UCSD-AML1 (cell line): ENCODE data around the gene DNAJA4.

Source experiments
- DNase-seq: peaks from one replicate; lab custom pipeline; 2025; ENCODE audit not compliant: unreplicated experiment; lab: John Stamatoyannopoulos, UW

DNAJA4 gene

GRCh38 chr15:78276064-78276943 lies 11.9 kb downstream of the DNAJA4 start:
- no peak for DNase-seq

DNA sequence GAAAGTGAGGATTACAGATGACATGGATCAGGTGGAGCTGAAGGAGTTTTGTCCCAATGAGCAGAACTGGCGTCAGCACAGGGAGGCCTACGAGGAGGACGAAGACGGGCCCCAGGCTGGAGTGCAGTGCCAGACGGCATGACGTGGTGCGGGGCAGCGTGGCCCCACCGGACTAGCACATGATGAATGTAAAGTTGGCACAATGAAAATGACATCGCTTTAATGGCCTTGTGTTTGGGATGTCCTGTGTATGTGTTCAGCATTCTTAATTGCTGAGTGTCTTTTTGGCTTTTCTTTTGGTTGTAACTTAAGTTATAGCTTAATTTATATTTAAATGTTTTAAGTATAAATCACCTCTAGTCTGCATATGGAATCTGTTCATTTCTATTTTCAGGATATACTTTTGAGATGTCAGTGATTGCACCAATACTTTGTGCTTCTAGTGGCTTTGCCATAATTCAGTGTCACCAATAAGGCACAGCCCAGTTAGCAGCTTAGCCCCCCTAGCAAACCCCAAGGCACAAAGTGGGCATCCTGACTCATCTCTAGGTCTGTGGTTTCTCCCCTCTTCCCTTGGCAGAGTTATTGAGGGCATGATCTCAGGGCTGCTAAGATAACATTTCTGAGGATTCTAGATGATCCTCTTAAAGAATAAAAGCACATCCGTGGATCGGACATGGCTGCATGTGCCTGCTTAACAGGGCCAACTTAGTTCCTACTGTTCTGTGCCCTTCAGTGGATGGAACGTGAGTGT lies 16.1 kb downstream of the DNAJA4 start:
- DNase-seq = no peak

- DNase-seq = no peak
Measured at GRCh38 chr15:78282324-78282723, 18.0 kb downstream of the DNAJA4 start.

GRCh38 chr15:78284758-78285157 lies 20.4 kb downstream of the DNAJA4 start:
- DNase-seq = no peak

GRCh38 chr15:78290222-78290621 lies 25.9 kb downstream of the DNAJA4 start:
- DNase-seq = no peak

- no peak for DNase-seq
Measured at GRCh38 chr15:78291052-78291451, 26.7 kb downstream of the DNAJA4 start.

GRCh38 chr15:78291698-78292097 lies 27.3 kb downstream of the DNAJA4 start:
- DNase-seq = no peak

DNA sequence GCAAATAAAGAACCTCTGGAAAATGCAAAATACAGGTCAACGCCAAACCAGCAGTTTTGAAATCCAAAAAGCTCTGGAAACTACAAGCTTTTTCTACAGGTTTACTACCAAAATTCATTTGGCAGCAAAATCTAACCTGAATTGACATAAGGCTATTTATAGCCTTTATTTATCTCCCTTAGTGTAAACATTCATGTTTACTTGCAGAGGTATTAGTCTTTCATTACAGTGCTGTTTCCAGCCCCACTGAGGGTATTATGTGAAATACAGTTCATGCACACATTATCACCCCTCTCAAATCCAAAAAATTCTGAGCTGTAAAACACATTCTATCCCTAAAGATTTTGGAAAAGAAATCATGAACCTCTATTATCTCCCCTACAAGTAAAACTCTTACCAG lies 27.9 kb downstream of the DNAJA4 start:
- DNase-seq = no peak

DNA sequence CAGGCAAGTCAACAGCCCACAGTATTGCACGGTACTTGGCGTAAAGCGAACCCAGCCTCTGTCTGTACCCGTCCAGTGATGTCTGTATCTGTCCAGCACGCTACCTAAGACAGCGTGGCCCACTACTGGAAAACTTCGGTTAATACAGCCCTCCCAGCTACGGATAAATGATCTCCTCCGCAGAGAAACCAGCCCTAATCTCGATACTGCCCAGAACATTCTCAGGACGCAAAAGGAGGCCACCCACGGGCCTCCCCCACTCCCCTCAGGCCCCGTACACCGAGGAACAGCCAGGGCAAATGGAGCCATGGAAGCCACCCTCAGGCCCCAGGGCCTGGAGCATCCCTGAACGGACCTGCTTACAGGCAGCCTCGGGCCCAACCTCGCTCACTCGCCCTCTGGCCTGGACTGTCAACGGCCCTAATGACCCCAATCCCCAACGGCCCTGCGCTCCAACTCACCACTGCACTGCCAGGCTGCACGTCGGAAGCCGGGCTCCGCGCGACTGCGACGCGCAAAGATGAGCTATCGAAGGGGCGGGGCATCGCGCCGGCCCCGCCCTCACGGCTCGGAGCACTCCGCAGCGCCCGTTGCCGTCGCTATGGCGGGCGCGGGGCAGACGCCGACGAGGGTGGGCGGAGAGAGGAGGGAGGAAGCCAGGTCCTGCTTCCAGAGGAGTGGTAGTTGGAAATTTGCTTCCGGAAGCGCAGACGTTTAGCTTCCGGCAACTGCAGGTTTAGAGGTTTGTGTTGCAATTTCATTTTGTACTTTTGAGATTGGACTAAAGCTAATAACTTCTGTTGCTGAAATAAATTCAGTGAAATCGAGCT lies 35.0 kb downstream of the DNAJA4 start, which contains the start of gene SKIC8:
TSS of gene SKIC8 (minus strand) at position 509 of the 830 bp plus-strand sequence. CDS start 3,923 bp downstream, outside the sequence.
- DNase-seq = peak; percentile 97

DNA sequence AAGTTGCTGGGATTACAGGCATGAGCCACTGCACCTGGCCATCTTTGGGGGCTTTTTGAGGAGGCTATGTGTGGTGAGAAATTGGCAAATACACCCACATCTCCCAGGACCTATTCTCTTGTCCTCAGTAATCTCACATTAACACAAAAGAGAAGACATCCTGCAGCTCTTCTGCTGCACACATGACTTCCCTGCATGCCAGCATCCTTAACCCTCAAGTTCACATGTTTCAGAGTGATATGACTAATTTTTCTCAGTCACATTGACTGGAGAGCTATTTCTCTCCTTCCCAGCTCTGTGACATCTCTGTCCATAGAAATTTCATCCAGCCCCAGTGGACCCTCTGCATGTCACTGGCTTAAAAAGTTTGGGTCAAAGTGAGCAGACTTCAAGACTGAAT lies 37.0 kb downstream of the DNAJA4 start:
- DNase-seq = no peak

DNA sequence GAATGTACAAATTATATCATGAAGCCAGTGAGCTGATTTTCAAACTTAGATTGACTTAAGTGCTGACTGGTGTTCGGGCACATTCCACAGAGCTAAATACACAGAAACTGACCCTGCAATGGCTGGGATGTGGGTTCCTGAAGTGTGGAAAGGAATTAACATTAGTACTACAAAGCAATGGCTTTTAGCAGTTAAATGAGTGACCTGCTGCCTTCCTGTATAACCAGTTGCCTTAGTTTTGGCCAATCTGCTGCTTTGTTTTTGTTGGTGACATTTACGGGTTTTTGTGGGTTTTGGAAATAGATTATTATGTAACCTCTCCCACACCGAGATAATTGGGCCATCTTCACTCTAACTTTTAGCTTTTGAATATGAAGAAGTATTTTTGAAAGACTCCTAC lies 37.5 kb downstream of the DNAJA4 start:
- DNase-seq = no peak

DNA sequence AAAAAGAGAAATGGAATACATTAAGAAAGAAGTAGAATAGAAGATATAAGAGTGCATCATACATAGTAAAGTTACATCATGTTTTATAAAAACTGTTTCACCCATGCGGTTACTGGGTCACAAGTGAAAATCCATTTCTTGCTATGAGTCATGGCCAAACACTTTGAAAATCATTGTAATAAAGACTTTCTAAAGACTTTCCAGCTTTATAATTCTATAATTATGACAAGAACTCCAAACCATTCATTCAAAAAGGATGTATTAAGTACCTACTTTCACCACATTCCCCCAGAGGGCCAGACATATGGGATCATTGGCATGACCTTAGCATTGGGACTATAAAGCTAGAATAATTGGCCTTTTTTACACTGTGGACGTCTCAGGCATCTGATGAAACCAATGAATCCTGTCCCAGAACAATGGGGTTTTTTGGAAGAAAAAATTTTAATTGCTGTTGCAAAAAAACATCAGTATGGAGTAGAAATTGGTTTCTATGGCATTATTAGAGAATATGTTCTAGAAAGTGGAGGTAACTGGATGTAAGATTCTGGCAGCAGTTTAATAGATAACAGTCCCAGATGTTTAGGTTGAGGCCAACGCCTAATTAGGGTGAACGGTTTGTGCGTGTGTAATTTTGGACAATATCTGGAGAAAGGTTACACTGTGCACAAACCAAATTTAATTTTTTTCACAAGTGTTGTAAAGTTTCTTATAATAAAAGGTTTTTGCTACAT lies 38.4 kb downstream of the DNAJA4 start:
- no peak for DNase-seq

- no peak for DNase-seq
Measured at GRCh38 chr15:78304216-78305066, 40.1 kb downstream of the DNAJA4 start.

DNA sequence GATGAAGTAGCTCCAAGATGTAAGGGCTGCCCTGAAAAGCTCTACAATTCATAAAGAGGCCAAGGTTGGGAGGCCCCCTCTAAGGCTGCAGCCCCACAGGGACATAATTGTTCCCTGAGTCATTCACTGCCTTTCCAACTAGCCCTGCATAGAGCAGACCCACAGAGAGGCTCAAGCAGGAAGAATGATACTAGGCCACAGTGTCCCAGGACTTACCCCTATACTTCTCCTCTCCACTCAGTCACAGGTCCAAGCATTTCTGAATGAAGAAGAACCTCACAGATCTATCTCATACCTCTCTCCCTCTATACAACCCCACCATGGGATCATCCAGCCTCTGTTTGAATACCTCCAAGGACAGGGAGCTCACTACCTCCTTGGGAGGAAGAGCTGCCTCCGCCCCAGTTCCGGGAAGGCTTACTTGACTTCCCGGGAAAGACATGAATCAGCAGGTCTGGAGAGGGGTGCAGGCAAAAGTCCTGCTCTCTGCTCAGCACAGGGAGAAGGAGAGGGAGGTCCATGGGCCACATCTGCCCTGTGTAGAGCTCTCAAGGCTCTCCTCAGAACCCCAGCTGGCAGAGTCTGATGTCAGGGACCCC lies 41.9 kb downstream of the DNAJA4 start:
- DNase-seq = no peak

- no peak for DNase-seq
Measured at GRCh38 chr15:78307976-78308375, 43.6 kb downstream of the DNAJA4 start.

- peak; percentile 69 for DNase-seq
Measured at GRCh38 chr15:78308422-78309032, 44.2 kb downstream of the DNAJA4 start.

- no peak for DNase-seq
Measured at GRCh38 chr15:78311292-78311691, 46.9 kb downstream of the DNAJA4 start.

DNA sequence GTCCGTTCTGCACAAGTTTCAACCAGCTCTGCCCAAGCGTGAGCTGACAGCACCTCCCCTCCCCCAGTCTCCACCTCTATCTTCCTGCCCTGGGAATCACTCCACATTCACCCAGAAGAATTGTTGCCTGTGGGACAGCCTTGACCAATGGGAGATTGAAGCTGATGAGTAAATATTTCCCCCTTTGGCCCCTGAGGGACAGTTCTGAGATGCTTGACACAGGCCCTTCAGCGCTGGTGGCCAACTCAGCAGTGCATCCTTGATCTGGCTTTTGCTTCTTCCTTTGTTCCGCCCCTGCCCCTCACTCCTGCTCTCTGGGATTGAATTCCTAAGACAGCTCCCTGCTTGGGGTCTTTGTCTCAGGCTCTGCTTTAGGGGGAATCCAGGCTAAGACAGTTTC lies 48.2 kb downstream of the DNAJA4 start:
- no peak for DNase-seq

DNA sequence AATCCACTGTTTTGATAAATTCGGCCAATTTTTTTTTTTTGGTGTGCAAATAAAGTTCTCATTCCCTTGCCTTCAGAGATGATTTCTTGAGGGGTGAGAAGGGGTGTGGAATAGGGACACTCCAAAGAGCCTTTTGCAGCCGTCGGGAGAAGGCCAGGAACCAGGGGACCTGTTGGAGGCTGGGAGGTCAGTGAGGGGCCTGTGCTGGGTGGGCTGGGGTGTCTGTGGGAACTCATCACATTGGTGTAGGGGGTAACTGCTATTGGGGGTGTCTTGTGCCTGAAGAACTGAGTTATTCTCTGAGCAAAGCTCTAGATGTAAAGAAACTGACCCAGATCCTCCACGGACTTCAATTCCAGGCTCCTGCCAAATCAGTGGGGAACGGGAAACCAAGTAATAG lies 48.6 kb downstream of the DNAJA4 start:
- no peak for DNase-seq
